Measurements from ENCODE around the gene UNC13B.

DNA sequence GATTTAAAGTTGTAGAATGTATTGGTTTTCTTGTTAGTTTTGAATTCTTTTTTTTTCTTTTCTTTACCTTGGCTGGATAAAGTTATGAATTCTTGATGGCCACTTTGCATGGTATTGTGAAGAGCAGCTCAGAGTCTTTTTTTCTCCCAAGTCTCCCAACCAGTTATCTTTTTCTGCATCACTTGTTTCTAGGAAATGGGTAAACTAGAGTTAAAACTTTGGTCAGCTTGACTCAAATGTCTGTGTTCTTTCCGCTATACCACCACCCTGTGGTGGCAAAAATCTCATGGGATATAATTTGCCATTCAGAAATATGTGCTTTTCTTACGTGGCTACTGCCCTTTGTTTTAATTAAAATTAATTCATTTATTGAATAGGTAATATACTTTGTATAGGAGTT, 113.2 kb downstream of the UNC13B start:
- TF ChIP-seq, protein P1, sequence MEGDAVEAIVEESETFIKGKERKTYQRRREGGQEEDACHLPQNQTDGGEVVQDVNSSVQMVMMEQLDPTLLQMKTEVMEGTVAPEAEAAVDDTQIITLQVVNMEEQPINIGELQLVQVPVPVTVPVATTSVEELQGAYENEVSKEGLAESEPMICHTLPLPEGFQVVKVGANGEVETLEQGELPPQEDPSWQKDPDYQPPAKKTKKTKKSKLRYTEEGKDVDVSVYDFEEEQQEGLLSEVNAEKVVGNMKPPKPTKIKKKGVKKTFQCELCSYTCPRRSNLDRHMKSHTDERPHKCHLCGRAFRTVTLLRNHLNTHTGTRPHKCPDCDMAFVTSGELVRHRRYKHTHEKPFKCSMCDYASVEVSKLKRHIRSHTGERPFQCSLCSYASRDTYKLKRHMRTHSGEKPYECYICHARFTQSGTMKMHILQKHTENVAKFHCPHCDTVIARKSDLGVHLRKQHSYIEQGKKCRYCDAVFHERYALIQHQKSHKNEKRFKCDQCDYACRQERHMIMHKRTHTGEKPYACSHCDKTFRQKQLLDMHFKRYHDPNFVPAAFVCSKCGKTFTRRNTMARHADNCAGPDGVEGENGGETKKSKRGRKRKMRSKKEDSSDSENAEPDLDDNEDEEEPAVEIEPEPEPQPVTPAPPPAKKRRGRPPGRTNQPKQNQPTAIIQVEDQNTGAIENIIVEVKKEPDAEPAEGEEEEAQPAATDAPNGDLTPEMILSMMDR (IDR thresholded peaks at IDR 0.05; ENCODE audit: low read length): no peak
- TF ChIP-seq EZH2 (IDR thresholded peaks at IDR 0.05; ENCODE audit: borderline replicate concordance, low read length): no peak

Measured in OCI-LY1 (cell line).